ENCODE results near the gene FNIP2.

The FNIP2 gene

DNA sequence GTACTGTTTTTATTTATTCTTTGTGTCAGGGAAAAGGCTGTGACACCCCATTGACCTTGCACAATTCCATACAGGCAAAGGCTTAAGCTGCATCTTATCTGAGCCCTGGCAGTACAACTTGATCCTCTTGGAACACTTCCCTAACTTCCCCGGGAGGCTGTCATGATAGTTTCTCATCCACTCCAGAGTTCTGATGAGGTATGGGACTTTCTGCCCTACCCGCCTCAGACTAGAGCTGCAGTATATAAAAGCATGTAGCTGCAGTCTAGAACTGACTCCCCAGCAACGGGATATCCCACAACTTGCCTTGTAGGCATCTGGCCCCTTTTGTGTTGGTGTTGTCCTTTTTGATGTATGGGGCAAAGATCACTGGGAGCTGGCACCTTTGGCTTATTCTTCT, 72.7 kb downstream of the FNIP2 start:
- DNase-seq (ENCODE audit: insufficient read length, low spot score) (no peak), FAIRE-seq (no peak)
- TF ChIP-seq PAX5 (IDR thresholded peaks at IDR 0.05; ENCODE audit: insufficient read depth, low read length, severe bottlenecking): no peak
- TF ChIP-seq POLR2A (IDR thresholded peaks at IDR 0.05; ENCODE audit: low read depth, low read length): no peak
- TF ChIP-seq TAF1 (IDR thresholded peaks at IDR 0.05; ENCODE audit: low read depth, low read length): no peak
- no peak for TF ChIP-seq POLR2AphosphoS5 (IDR thresholded peaks at IDR 0.05; ENCODE audit: low read depth, low read length)
- TF ChIP-seq SPI1 (IDR thresholded peaks at IDR 0.05; ENCODE audit: low read depth, low read length): no peak
- no peak for TF ChIP-seq POU2F2 (IDR thresholded peaks at IDR 0.05; ENCODE audit: low read depth, low read length)

DNA sequence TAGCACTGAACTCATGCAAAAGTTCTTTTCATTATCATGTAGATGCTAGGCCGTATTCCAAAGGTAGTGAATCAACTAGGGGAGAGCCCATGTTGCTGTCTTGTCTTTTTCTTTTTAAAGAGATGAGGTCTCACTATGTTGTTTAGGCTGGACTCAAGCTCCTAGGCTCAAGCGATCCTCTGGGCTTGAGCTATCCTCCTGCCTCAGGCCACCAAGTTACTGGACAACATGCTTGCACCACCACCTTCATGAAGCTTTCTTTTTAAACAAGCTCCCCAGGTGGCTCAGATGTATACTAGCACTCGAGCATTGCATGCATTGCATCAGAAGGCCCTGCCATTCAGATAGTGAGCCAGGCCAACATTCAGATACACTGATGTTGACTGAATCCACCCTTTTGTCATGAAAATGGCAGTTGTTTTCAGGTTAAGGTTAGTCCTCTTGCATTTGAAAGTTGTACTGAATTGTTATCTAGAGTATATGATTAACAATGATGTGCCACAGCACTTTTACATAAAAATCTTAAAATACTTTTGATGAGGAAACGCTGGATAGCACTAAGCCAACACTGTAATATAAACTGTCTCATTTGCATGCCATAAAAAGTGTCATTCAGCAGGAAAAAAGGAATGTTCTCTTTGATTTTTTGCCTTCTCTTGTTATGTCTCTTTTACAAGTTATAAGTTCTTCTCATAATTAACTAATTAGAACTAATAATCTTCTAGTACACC, 76.7 kb downstream of the FNIP2 start:
- TF ChIP-seq POLR2AphosphoS5 (IDR thresholded peaks at IDR 0.05; ENCODE audit: low read depth, low read length) (no peak), PAX5 (IDR thresholded peaks at IDR 0.05; ENCODE audit: insufficient read depth, low read length, severe bottlenecking) (no peak), TAF1 (IDR thresholded peaks at IDR 0.05; ENCODE audit: low read depth, low read length) (no peak), SPI1 (IDR thresholded peaks at IDR 0.05; ENCODE audit: low read depth, low read length) (no peak), POU2F2 (IDR thresholded peaks at IDR 0.05; ENCODE audit: low read depth, low read length) (no peak), POLR2A (IDR thresholded peaks at IDR 0.05; ENCODE audit: low read depth, low read length) (no peak)
- FAIRE-seq: no peak
- DNase-seq (ENCODE audit: insufficient read length, low spot score): no peak

DNA sequence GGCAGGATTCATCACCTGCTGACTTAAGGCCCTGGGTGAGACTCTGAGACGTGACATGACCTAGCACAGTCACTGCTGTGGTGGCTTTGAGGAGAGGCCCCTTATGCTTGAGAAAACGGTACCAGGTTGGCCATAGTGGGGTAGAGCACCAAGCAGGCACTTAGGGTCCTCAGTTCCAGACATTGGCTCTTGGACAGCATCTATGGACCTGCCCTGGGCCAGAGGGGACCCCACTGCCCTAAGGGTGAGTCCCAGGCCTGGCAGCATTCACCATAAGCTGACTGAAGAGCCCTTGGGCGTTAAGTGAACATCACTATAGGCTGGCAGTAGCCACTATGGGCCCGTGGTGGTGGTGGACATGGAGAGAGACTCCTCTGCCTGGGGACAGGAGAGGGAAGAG, 78.7 kb downstream of the FNIP2 start:
- FAIRE-seq: no peak
- TF ChIP-seq SPI1 (IDR thresholded peaks at IDR 0.05; ENCODE audit: low read depth, low read length) (no peak), TAF1 (IDR thresholded peaks at IDR 0.05; ENCODE audit: low read depth, low read length) (no peak), POLR2AphosphoS5 (IDR thresholded peaks at IDR 0.05; ENCODE audit: low read depth, low read length) (no peak), POU2F2 (IDR thresholded peaks at IDR 0.05; ENCODE audit: low read depth, low read length) (no peak), PAX5 (IDR thresholded peaks at IDR 0.05; ENCODE audit: insufficient read depth, low read length, severe bottlenecking) (no peak), POLR2A (IDR thresholded peaks at IDR 0.05; ENCODE audit: low read depth, low read length) (no peak)
- DNase-seq (ENCODE audit: insufficient read length, low spot score): no peak

DNA sequence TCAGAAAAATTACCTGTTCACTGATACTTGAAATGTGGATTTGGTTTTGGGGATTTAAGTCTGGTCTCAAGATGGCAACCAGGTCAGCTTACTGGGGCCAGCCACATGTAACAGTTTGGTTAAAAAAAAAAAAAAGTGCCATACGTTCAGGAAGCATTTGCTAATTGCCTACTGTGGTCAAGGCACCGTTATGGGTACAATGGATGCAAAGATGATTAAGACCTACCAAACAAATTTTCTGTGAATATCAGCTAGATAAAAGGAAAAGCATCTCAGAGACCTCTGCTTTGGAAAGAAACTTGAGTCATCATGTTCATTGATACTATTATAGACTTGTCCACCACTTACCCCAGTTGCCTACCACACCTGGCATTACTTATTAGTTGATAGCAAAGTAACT, 80.9 kb downstream of the FNIP2 start:
- TF ChIP-seq POLR2AphosphoS5 (IDR thresholded peaks at IDR 0.05; ENCODE audit: low read depth, low read length): no peak
- FAIRE-seq (no peak), DNase-seq (ENCODE audit: insufficient read length, low spot score) (no peak)

DNA sequence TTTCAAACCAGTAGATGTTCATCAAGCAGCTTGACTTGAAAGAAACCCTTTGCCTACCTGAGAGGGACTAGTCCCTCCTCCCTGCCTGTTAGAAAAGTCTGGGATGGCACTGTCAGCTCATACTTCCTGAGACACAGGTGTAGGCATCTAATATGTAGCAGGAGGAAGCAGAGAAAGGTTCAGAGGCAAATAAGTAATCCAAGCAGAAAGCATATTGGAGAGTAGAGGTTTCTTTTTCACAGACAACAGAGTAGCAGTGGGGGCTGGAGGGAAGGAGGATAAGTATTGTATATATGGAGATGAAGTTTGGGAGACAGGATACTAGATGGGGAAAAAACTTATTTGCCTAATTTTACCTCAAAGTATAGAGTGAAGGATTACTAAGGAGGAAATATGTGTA, 81.5 kb downstream of the FNIP2 start:
- DNase-seq (ENCODE audit: insufficient read length, low spot score): no peak

DNA sequence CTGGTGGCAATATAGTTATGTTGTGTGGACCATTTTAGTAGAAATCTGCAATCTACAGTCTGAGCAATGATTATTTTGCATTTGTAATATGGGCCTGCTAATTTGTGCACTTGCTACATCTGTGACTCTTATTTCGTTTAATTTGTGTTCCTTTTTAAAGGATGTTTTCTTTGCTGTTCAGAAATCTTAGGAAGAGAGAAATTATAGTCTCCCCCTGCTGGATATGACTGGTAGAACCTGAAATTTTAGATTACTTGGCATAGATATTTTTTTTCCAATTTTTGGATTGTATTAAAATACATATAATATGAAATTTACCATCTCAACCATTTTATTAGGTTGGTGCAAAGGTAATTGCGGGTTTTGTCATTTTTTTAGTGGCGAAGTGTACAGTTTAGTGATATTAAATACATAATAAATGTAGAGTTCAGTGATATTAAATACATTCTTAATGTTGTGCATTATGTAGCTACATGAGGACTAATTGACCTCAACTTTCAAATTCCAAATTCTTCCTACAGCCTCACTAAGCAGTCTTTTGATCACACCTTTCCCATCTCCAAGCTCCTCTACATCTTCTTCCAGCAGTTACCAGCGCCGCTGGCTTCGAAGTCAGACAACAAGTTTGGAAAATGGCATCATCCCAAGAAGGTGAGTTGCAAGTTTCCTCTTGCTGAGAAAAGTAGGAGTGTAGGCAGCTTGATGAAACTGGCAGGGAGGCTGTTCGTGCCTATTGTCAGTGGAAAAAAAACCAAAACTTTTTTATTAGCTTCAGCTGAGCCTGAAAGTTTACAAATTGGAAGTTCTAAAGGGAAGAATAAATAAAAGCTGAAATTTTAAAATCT, 82.2 kb downstream of the FNIP2 start:
- FAIRE-seq: no peak
- DNase-seq (ENCODE audit: insufficient read length, low spot score): no peak
- TF ChIP-seq POLR2AphosphoS5 (IDR thresholded peaks at IDR 0.05; ENCODE audit: low read depth, low read length) (no peak), SPI1 (IDR thresholded peaks at IDR 0.05; ENCODE audit: low read depth, low read length) (no peak), PAX5 (IDR thresholded peaks at IDR 0.05; ENCODE audit: insufficient read depth, low read length, severe bottlenecking) (no peak), POU2F2 (IDR thresholded peaks at IDR 0.05; ENCODE audit: low read depth, low read length) (no peak), POLR2A (IDR thresholded peaks at IDR 0.05; ENCODE audit: low read depth, low read length) (no peak), TAF1 (IDR thresholded peaks at IDR 0.05; ENCODE audit: low read depth, low read length) (no peak)

More for the DNA sequence above, 81.5 kb downstream of the FNIP2 start:
- FAIRE-seq: peak; percentile 20
- TF ChIP-seq POLR2AphosphoS5 (IDR thresholded peaks at IDR 0.05; ENCODE audit: low read depth, low read length) (no peak), TAF1 (IDR thresholded peaks at IDR 0.05; ENCODE audit: low read depth, low read length) (no peak), POLR2A (IDR thresholded peaks at IDR 0.05; ENCODE audit: low read depth, low read length) (no peak), SPI1 (IDR thresholded peaks at IDR 0.05; ENCODE audit: low read depth, low read length) (no peak), PAX5 (IDR thresholded peaks at IDR 0.05; ENCODE audit: insufficient read depth, low read length, severe bottlenecking) (no peak), POU2F2 (IDR thresholded peaks at IDR 0.05; ENCODE audit: low read depth, low read length) (no peak)

DNA sequence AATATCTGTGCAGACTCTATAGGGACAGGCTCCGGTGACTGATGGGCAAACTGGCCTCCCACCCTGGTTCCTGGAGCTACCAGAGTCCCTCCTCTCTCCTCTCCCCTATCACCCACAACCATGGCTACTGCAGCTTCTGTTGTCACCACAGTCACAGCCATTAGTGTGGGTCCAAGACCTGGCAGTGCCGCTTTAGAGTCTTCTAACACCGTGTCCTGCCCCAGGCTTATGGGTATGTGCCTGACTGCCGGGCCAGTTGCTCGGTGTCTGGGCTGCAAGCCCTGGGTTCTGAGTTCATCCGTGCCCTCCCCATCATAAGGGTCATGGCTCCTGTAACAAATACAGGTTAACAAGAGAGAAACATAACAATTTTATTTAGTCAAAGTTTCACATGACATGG, 85.4 kb downstream of the FNIP2 start:
- TF ChIP-seq TAF1 (IDR thresholded peaks at IDR 0.05; ENCODE audit: low read depth, low read length) (no peak), PAX5 (IDR thresholded peaks at IDR 0.05; ENCODE audit: insufficient read depth, low read length, severe bottlenecking) (no peak), SPI1 (IDR thresholded peaks at IDR 0.05; ENCODE audit: low read depth, low read length) (no peak), POLR2A (IDR thresholded peaks at IDR 0.05; ENCODE audit: low read depth, low read length) (no peak), POU2F2 (IDR thresholded peaks at IDR 0.05; ENCODE audit: low read depth, low read length) (no peak), POLR2AphosphoS5 (IDR thresholded peaks at IDR 0.05; ENCODE audit: low read depth, low read length) (no peak)
- FAIRE-seq (no peak), DNase-seq (ENCODE audit: insufficient read length, low spot score) (no peak)

DNA sequence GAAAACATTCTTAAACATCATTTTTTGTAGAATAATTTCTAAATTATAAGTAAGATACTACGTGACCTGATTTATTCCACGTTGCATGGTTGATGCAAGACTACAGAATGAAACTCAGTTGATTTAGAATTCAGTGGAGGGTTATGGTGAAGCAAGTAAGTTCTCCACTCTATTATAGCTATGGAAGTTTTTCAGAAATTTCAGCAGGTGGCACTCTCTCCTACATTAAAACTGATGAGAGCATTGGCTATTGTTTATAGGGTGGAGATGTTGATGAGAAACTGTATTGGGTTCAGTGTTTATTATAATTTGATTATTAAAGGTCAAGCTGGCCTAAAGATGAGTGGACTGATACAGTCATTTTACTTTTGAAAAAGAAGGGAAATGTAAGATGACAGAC, 88.0 kb downstream of the FNIP2 start:
- DNase-seq (ENCODE audit: insufficient read length, low spot score): peak; percentile 13
- TF ChIP-seq POLR2AphosphoS5 (IDR thresholded peaks at IDR 0.05; ENCODE audit: low read depth, low read length) (no peak), TAF1 (IDR thresholded peaks at IDR 0.05; ENCODE audit: low read depth, low read length) (no peak), SPI1 (IDR thresholded peaks at IDR 0.05; ENCODE audit: low read depth, low read length) (no peak), POU2F2 (IDR thresholded peaks at IDR 0.05; ENCODE audit: low read depth, low read length) (no peak), PAX5 (IDR thresholded peaks at IDR 0.05; ENCODE audit: insufficient read depth, low read length, severe bottlenecking) (no peak), POLR2A (IDR thresholded peaks at IDR 0.05; ENCODE audit: low read depth, low read length) (no peak)
- FAIRE-seq: peak; percentile 76

DNA sequence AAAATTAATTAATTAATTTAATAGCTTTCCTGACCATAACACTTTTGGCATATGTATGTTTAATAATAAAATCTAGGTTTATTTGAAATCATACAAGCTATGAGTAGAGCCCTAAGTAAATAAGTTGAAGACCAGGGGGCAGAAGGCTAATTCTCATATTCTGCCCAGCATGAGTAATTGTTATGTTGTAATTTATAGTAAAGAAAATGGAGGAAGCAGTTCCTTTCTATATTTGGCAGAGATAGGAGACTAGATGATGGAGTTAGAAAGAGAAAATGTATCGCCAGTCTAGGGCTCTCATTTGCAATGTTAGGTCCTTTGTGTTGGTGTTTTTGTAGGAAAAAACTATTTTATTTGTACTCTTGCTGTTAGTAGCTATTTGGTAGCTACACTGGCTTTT, 89.1 kb downstream of the FNIP2 start:
- no peak for FAIRE-seq
- DNase-seq (ENCODE audit: insufficient read length, low spot score): no peak
- TF ChIP-seq POLR2AphosphoS5 (IDR thresholded peaks at IDR 0.05; ENCODE audit: low read depth, low read length): no peak
- TF ChIP-seq SPI1 (IDR thresholded peaks at IDR 0.05; ENCODE audit: low read depth, low read length): no peak
- TF ChIP-seq PAX5 (IDR thresholded peaks at IDR 0.05; ENCODE audit: insufficient read depth, low read length, severe bottlenecking): no peak
- TF ChIP-seq TAF1 (IDR thresholded peaks at IDR 0.05; ENCODE audit: low read depth, low read length): no peak
- TF ChIP-seq POLR2A (IDR thresholded peaks at IDR 0.05; ENCODE audit: low read depth, low read length): no peak
- no peak for TF ChIP-seq POU2F2 (IDR thresholded peaks at IDR 0.05; ENCODE audit: low read depth, low read length)

All from GM12891 (cell line).